ENCODE data around the gene MLLT3.

MLLT3 gene

DNA sequence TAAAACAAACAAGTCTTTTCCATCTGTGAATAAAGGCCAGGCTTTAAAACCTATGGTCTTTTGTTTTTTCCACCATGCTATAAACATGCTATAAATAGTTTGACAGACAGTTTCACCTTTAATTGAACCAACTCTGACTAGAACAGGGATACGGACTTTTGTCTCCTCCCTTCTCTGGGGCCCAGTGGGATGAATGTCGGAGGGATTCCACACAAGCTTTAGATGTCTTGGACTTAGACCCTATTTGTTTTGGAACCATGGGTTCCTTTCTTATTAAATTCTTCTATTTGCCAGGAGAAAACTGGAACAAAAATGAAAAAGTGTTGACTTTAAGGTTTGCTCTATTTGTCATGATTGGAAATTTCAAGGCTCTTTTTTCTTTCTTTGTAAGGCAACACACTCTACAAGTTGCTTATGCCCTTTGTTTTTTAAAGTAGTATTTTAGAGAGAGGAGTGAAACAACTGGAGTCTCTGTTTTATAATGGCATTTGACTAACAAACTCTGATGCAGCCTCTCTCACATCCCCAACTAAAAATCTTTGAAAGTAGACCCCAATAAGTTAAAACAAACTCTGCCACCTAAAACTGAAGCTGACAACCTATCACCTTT, 145.3 kb downstream of the MLLT3 start:
- no peak for DNase-seq (ENCODE audit: low spot score)

DNA sequence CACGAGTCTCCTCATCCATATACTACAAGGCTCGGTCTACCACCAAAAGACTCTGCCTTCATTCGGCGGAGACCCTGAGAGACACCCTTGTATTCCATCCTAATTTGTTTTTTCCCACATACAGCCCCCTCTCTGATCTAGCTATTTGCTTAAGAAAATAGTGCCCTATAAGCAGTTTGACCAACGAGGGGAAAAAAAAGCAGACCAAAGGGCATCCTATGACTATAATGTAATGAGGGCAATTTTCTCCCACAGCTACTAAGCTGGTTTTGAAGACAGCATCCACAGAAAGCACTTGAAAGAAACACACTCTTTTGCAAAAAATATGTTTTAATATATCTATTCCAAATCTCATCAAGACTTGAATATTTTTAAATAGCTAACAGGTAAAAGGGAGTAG, 147.8 kb downstream of the MLLT3 start:
- no peak for DNase-seq (ENCODE audit: low spot score)

DNA sequence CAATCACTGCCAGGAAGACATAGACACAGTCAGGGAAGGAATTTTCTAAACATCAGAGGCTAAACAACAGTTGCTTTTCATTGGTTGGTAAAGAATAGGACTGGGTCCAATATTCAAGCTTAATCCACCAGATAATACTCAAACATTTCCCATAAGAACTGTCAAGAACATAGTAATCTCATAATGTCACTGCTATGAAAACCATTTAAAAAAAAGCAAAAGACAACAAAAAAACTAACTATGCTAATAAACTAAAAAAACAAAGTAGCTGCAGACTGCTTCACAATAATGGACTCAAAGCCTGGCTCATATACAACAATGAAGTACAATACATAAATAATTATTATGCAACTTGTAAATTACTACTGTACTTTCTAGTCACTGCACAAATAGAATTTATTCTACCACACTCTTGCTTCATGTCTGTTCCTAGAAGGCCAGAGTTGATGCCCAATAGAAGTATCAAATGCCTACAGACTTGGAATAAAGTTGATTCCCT, 148.7 kb downstream of the MLLT3 start:
- no peak for DNase-seq (ENCODE audit: low spot score)

DNA sequence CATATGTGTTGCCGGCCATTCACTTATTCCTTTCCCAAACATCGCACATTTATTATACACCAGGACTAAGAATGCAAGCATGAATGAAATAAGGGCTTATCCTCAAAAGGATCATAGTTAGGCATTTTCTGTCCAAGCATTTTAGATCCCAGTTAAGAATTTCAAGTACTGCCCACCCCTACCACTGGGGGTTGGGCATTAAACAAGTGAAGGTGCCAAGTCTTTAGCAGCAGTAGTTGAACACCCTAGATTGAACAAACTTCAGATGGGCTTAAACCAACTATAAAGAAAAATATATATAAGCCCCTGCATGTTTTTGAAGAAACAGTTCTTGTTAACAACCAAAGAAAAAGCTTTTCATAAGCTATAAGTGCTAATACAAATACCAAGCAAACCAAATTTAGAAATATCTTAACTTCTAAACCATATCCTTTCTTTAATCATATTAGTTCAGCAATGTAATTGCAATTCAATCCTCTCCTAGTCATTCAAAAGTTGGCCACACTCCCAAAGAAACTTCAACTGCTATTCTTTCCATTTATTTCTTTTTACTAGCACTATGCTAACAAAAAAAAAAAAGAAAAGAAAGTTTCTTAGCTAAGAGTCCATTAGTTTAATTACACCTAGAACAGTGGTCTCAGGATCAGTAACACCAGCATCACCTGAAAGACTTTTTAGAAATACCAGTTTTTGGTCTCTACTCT, 149.8 kb downstream of the MLLT3 start:
- DNase-seq (ENCODE audit: low spot score) = no peak

DNA sequence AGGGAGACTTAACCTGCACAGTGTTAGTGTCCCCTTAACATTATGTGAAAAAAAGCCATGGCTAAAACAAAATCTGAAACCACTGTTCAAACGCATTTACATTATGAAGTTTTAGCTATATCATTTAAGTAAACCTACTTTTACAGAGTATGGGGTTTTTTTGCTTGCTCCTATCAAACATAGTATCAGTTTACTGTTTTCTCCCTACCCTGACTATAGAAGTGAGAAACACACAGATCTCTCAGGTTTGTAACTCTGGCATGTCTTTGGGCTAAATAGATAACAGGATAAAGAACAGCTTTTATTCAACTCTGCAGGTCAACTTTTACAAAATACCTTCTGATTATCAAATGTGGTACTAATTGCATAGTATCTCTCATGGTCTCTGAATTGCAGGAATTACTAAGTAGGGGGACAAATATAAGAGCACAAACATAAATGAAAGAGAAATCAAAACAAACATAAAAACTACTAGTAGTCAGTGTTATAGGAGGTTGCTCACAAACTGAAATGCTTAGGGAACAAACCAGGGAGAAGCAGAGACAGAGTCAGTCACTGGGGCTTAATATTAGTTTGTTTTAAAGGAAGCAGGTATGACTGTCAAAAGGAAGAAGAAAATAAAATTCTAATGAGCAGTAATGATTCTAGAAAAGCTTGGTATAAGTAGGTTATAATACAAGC, 155.8 kb downstream of the MLLT3 start:
- no peak for DNase-seq (ENCODE audit: low spot score)

DNA sequence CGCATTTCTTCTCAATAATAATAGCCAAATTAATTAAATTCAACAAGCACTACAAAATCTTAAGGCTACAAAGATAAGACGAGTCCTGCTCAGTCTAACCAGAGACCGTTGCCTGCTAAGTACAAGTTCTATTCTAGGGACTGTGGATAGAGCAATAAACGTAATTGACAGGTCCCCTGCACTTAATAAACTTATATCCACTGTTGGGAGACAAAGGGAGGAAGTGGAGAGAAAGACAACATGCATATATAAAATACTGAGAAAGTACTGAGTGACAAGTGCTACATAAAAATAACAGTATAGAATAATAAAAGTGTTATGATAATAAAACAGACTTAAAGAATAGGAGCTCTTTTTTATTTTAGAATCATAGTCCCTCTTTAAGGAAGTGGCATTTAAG, 158.1 kb downstream of the MLLT3 start:
- no peak for DNase-seq (ENCODE audit: low spot score)

DNA sequence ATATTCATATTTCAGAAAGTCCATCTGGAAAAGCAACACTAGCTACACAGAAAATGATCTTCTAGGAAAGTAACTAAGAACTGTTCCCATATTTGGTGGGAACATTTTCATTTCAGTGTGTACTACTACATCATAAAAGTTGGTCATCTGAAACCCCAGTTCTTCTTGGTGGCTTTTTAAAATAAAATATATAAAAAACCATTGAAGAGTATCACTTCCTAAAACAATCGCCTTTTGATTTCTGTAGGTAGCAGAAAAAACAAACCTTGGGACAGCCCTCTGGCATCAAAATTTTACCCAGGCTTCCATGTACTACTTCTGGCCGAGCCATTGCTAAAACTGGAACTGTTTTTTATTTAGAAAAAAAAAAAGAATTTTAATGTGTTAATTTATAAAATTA, 158.5 kb downstream of the MLLT3 start:
- DNase-seq (ENCODE audit: low spot score) = no peak

DNA sequence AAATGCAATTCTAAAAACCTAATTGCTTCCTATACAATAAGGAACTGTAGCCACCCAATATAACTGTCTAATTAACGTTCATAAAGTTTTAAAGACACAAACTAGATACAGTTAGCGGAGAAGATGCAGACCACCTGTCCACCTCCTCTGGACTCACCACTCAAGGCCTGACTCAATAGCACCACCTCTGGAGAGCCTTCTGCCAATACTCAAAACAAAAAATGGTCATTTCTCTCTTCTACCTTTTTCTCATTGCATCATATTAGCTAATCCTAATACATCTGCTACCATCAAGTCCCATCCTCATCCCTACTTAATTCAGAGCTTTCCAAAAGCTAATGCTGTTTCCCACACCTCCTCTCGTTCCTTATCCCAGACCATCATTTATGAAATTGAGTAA, 159.9 kb downstream of the MLLT3 start:
- DNase-seq (ENCODE audit: low spot score) = no peak

DNA sequence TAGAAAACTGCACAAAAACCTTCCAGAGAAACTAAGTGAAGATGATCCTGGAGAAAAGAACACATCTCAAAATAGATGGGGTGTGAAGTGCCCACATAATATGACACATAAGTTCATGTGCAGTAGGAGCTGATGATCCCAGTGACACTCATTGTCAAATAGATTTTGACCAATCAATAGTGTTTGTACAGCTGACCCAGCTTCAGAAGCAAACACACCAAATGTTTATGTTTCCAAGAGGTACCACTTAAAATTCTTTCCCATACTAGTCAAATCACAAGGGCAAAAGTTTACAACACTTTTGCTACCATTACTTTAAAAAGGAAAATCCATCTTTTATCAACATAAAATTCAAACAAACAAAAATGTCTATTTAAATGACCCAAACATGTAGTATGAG, 175.0 kb downstream of the MLLT3 start:
- DNase-seq (ENCODE audit: low spot score) = no peak

DNA sequence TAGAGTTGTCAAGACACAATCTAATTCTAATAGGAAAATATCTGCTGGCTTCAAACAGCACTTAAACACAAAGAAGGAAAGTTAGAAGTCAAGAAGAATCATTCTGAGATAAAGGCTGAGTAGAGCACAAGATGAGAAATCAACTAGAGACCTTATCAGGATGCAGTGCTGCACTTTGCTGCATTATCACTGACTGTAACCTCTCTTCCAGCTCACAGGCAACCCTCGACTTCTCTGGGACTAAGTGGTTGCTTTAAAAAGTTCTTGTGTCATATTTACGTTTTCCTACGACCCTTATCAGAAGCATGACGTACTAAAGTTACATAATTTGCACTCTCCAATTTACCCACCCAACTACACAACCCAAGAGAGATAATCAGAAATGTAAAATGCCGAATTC, 176.1 kb downstream of the MLLT3 start:
- no peak for DNase-seq (ENCODE audit: low spot score)

DNA sequence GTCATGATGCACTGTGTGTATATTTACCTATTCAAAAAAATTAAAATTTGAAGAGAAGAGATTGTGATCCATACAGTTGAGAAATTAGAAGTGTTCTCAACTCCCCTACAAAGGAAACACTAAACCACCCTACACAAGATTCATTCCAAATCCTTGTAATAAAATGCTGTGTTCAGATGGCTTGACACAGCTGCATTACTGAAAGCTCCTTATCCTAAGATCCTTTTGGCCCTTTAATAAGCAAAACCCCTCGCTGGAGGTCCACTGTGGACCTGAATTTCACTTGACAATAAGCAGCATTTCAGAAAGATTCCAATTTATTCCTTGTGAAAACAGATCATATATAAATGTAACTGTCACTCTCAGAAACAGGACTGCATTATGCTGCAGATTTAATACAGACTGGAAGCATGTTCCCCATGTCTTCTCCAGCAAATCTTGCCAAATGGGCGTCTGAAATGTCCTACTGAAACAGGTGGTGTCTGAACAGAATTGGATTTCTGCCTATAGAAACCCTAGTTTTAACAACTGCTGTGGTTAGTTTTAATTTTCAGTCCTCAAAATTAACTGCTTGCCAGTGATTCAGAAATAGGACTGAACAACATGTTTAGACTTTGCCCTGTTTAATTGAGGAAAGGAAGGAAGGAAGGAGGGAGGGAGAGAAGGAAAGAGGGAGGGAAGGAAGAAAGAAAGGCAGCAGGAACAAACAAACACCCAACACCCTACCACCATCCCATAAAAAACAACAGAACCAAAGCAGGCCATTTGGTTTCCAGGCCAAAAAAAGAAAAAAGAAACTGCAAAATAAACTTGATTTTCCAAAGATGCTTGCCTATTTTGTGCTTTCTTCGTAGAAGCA, 179.6 kb downstream of the MLLT3 start:
- DNase-seq (ENCODE audit: low spot score) = no peak

DNA sequence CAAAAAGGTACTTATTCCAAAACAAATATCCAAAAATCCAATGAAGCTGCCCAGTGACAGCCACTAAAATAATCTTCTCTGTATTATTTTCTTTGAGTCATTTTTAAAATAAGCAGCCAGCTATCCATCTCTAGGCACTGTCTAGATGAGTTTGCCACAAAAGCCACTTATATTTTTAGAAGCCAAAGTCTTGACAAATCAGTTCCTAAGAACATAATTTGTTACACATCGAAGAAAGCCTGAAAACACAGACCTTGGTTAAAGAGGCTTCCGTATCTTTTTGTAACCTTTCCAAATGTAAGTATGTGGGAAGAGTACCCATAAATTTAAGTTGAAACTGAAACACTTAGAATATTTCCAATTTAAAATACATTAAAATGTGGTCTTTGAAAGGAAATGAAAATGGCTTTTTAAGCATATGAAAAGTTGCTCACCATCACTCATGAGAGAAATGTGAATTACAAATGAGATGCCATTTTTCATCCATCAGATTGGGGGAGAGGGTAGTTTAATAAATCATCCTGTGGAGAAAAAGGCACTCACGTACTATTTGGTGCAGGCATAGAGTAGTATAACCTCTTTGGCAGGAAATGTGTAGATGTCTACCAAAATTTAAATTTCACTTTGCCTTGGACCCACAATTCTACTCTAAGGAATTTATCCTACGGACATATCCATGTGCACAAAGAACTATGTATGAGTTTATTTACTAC, 180.4 kb downstream of the MLLT3 start:
- DNase-seq (ENCODE audit: low spot score) = no peak

DNA sequence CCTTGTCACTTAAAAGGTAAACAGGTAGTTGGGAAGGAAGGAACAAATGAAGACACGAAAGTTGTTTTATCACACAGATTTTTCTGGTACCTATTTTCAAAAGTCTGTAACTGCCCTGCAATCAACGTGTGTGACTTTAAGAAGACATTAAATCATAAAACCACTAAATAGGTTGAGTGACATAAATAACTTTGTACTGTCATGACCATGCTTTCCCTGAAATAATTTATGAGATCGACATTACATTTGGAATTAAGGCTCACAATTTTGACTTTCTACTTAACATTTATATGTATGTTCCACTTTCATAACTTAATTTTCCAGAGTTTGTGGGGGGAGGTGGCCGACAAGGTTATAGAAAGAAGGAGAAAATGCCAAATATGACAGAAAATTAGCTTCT, 181.1 kb downstream of the MLLT3 start:
- DNase-seq (ENCODE audit: low spot score) = no peak

DNA sequence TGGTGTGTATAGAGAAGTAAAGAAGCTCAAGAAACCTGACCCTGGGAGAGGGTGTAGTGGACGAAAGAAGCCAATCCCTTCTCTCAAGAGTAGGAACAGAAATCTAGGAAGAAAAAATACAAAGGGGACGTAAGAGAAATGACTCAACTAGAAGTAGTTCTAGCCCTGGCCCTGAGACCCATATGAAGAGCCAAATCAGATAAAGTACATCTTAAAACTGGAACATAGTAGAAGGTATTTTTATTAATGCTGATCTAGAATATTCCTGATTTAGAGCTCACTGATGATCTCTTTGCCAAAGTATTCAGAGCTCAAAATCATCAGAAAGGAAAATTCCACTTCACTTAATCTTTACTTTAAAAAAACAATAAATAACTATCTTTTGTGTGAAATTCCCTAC, 184.8 kb downstream of the MLLT3 start:
- no peak for DNase-seq (ENCODE audit: low spot score)

DNA sequence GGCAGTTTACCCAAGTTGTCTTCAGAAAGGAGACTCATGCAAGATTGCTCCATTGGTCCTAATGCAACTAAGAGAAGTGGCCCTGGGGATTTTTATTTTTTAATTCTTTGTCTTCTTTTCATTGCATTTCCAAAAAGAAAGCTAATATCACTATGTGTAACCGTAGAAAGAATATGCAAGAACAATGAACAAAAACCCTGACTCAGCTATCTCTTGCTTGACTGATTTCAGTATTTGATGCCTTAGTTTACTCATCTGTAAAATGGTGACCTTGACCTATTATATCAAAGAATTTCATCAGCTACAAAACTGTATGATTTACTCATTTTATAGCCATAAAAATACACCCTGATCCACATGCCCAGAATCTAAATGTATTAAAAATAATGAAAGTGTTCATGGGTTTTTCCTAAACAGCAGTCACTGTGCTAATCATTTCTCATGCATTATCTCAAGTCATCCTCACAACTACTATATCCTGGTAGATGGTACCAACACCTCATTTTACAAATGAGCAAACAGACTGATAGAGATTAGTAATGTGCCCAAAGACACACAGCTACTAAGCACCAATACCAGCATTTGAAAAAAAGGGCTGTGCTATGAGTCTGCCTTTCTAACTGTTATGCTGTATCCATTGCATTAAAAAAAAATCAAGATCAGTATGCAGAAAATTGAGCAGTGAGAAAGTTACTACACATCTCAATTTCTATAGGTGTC, 185.7 kb downstream of the MLLT3 start:
- DNase-seq (ENCODE audit: low spot score) = no peak

DNA sequence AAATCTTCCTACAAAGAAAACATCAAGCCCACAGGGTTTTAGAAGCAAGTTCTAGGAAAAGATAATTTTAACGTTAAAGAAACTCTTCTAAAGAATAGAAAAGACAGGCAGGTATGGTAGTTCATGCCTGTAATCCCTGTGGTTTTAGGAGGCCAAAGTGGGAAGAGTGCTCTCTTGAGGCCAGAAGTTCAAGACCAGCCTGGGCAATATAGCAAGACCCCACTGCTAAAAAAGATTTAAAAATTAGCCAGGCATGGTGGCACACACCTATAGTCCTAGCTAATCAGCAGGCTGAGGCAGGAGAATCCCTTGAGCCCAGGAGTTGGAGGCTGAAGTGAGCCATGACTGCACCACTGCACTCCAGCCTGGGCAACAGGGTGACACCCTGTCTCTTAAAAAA, 193.3 kb downstream of the MLLT3 start:
- DNase-seq (ENCODE audit: low spot score) = no peak

DNA sequence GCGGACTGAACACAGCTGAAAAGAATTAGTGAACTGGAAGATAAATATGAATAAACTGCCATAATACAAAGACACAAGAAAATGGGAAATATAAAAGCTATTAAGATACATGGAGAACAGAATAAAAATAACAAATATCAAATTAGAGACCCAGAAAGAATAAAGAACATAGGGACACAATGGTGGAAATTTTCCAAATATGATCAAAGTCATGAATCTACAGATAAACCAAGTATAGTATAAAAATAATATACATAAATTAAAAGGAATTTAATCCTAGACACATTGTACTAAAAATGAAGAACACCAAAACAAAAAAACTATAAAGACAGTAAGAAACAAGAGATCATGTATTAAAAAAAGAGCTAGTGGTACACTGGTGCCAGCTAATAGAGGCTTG, 194.9 kb downstream of the MLLT3 start:
- DNase-seq (ENCODE audit: low spot score) = no peak

DNA sequence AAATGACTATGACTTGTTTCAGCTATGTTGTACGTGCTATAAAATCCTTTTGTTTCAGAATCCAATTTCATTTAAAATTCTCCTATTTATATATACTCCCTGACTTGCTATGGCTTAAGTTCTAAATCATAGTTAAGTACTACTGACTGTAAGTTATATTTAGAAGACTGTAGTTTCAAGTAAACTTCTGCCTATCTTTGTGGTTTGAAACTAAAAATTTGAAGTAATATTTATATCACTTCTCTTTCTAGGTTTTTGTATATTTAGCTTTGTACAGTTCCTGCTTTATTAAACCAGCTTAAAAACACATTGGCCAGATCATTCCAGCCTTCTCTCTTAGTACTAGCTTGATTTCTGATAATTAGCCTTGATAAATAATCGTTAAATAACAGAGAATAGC, 196.3 kb downstream of the MLLT3 start:
- no peak for DNase-seq (ENCODE audit: low spot score)

DNA sequence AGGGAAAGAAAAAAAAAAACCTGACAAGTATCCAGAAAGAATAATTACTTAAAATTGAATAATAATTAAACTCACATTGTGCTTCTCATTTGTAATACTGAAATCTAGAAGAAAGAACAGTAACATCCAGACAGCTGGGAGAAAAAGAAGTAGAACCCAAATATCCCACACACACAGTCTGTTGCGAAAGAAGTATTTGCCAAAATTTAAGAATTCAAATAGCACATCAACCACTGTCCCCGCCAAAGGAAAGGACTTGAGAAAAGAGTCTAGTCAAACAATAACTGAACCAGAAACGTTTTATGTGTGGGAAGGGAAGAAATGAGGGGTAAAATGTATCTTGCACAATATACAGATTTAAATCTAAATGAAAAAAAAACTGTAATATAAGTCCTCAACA, 202.8 kb downstream of the MLLT3 start:
- no peak for DNase-seq (ENCODE audit: low spot score)

DNA sequence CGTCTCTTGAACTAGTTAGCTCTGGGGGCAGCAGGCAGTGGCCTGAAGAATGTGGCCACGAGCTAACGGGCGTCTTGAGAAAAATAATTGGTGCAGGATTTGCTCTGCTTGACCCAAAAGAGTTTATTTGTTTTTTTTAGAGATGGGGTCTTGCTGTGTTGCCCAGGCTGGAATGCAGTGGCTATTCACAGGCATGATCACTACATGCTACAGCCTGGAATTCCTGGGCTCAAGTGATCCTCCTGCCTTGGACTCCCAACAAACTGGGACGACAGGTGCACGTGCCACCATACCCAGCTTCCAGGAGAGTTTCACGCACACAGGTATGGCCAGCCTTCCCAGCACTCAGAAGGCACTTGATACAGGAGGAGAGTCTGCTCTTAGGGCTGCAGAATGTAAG, 203.8 kb downstream of the MLLT3 start:
- DNase-seq (ENCODE audit: low spot score) = no peak
